ENCODE results near the gene CD300LB.

DNA sequence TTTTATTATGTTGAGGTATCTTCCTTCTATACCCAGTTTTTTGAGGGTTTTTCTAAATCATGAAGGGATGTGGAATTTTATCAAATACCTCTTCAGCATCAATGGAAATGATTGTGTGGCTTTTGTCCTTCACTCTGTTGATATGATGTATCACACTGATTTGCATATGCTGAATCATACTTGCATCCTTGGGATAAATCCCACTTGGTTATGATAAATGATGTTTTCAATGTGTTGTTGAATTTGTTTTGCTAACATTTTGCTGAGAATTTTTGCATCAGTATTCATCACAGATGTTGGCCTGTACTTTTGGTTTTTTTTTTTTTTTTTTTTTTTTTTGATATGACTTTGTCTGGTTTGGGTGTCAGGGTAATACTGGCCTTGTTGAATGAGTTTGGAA, 23.1 kb downstream of the CD300LB start:
- TF ChIP-seq, protein P1, sequence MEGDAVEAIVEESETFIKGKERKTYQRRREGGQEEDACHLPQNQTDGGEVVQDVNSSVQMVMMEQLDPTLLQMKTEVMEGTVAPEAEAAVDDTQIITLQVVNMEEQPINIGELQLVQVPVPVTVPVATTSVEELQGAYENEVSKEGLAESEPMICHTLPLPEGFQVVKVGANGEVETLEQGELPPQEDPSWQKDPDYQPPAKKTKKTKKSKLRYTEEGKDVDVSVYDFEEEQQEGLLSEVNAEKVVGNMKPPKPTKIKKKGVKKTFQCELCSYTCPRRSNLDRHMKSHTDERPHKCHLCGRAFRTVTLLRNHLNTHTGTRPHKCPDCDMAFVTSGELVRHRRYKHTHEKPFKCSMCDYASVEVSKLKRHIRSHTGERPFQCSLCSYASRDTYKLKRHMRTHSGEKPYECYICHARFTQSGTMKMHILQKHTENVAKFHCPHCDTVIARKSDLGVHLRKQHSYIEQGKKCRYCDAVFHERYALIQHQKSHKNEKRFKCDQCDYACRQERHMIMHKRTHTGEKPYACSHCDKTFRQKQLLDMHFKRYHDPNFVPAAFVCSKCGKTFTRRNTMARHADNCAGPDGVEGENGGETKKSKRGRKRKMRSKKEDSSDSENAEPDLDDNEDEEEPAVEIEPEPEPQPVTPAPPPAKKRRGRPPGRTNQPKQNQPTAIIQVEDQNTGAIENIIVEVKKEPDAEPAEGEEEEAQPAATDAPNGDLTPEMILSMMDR (conservative IDR thresholded peaks at IDR 0.05; ENCODE audit: low read length) = no peak
- no peak for TF ChIP-seq EZH2phosphoT487 (IDR thresholded peaks at IDR 0.05; ENCODE audit: borderline replicate concordance)
